HEK293 (cell line): ENCODE results near the gene GALNTL6.

Source experiments
- CTCF ChIA-PET: fragments of 350-600 bp; formaldehyde crosslinking; extraction: SDS; loops from one replicate; lab custom pipeline; 2021; ENCODE audit warnings: antibody characterized with exemption; lab: Yijun Ruan, JAX
- POLR2A ChIA-PET: fragments of 300-600 bp; formaldehyde crosslinking; extraction: SDS; loops from one replicate; lab custom pipeline; 2020; ENCODE audit warnings: antibody characterized with exemption, inconsistent platforms; lab: Yijun Ruan, JAX
- H3K27ac ChIP-seq: fragments of 200-500 bp; sonication (Bioruptor generic); 2 replicates; pipeline ENCODE4 v1.5.1; 2014; ENCODE audit warnings: low read depth, low read length, control low read depth, inconsistent platforms; ENCODE audit errors: extremely low read depth
- H3K36me3 ChIP-seq, 2 experiments: fragments of 200-500 bp in 1 of 2; sonication (Bioruptor generic) in 1 of 2; 1 replicate in 1 of 2; 2 replicates in 1 of 2; pipeline ENCODE4 v1.5.1; 2014 to 2017; ENCODE audit warnings: inconsistent platforms in 2 of 2, low read length in 2 of 2; ENCODE audit not compliant: control insufficient read depth in 2 of 2, insufficient read depth in 1 of 2
- H3K4me1 ChIP-seq: fragments of 200-500 bp; sonication (Bioruptor generic); 2 replicates; pipeline ENCODE4 v1.5.1; 2014; ENCODE audit warnings: mild to moderate bottlenecking, low read length, inconsistent platforms; ENCODE audit not compliant: control insufficient read depth, insufficient read depth
- H3K4me3 ChIP-seq: 2 replicates; pipeline ENCODE4 v1.5.1; 2011; ENCODE audit warnings: low read depth, mild to moderate bottlenecking, control low read depth, low read length, moderate library complexity
- H3K9me3 ChIP-seq: fragments of 200-500 bp; sonication (Bioruptor generic); 2 replicates; pipeline ENCODE4 v1.5.1; 2014; ENCODE audit warnings: low read depth, low read length, inconsistent platforms; ENCODE audit not compliant: control insufficient read depth, insufficient read depth
- ATF2 ChIP-seq: fragments of 450-650 bp; formaldehyde crosslinking; IDR thresholded peaks from 2 replicates; pipeline ENCODE4 v1.5.1; 2016; ENCODE audit warnings: missing biosample characterization, missing genetic modification characterization, low read depth
- BCL11A ChIP-seq: fragments of 450-650 bp; formaldehyde crosslinking; IDR thresholded peaks from 2 replicates; pipeline ENCODE4 v1.5.1; 2016; ENCODE audit warnings: low read depth, missing biosample characterization, missing genetic modification characterization
- GLIS1 ChIP-seq: fragments of 450-650 bp; formaldehyde crosslinking; IDR thresholded peaks from 2 replicates; pipeline ENCODE4 v1.5.1; 2016; ENCODE audit warnings: missing biosample characterization, missing genetic modification characterization
- HIC1 ChIP-seq: fragments of 450-650 bp; formaldehyde crosslinking; IDR thresholded peaks from 2 replicates; pipeline ENCODE4 v1.5.1; 2016; ENCODE audit warnings: missing biosample characterization, missing genetic modification characterization
- KLF1 ChIP-seq: fragments of 450-650 bp; formaldehyde crosslinking; IDR thresholded peaks from 2 replicates; pipeline ENCODE4 v1.5.1; 2016; ENCODE audit warnings: missing biosample characterization, missing genetic modification characterization
- KLF9 ChIP-seq: fragments of 450-650 bp; formaldehyde crosslinking; IDR thresholded peaks from 2 replicates; pipeline ENCODE4 v1.5.1; 2016; ENCODE audit warnings: missing biosample characterization, missing genetic modification characterization, low read depth
- OSR2 ChIP-seq: fragments of 450-650 bp; formaldehyde crosslinking; IDR thresholded peaks from 2 replicates; pipeline ENCODE4 v1.5.1; 2016; ENCODE audit warnings: missing biosample characterization, missing genetic modification characterization
- SP7 ChIP-seq: fragments of 450-650 bp; formaldehyde crosslinking; IDR thresholded peaks from 2 replicates; pipeline ENCODE4 v1.5.1; 2016; ENCODE audit warnings: missing biosample characterization, missing genetic modification characterization
- ZBTB11 ChIP-seq: fragments of 450-650 bp; formaldehyde crosslinking; conservative IDR thresholded peaks from 2 replicates; pipeline ENCODE4 v1.5.1; 2016; ENCODE audit warnings: low read depth, missing biosample characterization, missing genetic modification characterization
- ZFP37 ChIP-seq: fragments of 450-650 bp; formaldehyde crosslinking; IDR thresholded peaks from 2 replicates; pipeline ENCODE4 v1.5.1; 2016; ENCODE audit warnings: missing biosample characterization, missing genetic modification characterization
- ZNF155 ChIP-seq: fragments of 450-650 bp; formaldehyde crosslinking; IDR thresholded peaks from 2 replicates; pipeline ENCODE4 v1.5.1; 2016; ENCODE audit warnings: missing biosample characterization, missing genetic modification characterization
- ZNF223 ChIP-seq: fragments of 450-650 bp; formaldehyde crosslinking; IDR thresholded peaks from 2 replicates; pipeline ENCODE4 v1.5.1; 2016; ENCODE audit warnings: missing biosample characterization, missing genetic modification characterization
- ZNF239 ChIP-seq: fragments of 450-650 bp; formaldehyde crosslinking; IDR thresholded peaks from 2 replicates; pipeline ENCODE4 v1.5.1; 2016; ENCODE audit warnings: missing biosample characterization, missing genetic modification characterization
- ZNF248 ChIP-seq: fragments of 450-650 bp; formaldehyde crosslinking; IDR thresholded peaks from 2 replicates; pipeline ENCODE4 v1.5.1; 2017; ENCODE audit warnings: missing biosample characterization, missing genetic modification characterization
- ZNF266 ChIP-seq: fragments of 450-650 bp; formaldehyde crosslinking; IDR thresholded peaks from 2 replicates; pipeline ENCODE4 v1.5.1; 2016; ENCODE audit warnings: missing biosample characterization, missing genetic modification characterization, low read depth
- ZNF324 ChIP-seq: fragments of 450-650 bp; formaldehyde crosslinking; IDR thresholded peaks from 2 replicates; pipeline ENCODE4 v1.5.1; 2016; ENCODE audit warnings: missing biosample characterization, missing genetic modification characterization
- ZNF391 ChIP-seq: fragments of 450-650 bp; formaldehyde crosslinking; IDR thresholded peaks from 2 replicates; pipeline ENCODE4 v1.5.1; 2016; ENCODE audit warnings: low read depth, missing biosample characterization, missing genetic modification characterization, borderline replicate concordance
- ZNF404 ChIP-seq: fragments of 450-650 bp; formaldehyde crosslinking; IDR thresholded peaks from 2 replicates; pipeline ENCODE4 v1.5.1; 2017; ENCODE audit warnings: missing biosample characterization, missing genetic modification characterization
- ZNF473 ChIP-seq: fragments of 450-650 bp; formaldehyde crosslinking; IDR thresholded peaks from 2 replicates; pipeline ENCODE4 v1.5.1; 2017; ENCODE audit warnings: missing biosample characterization, missing genetic modification characterization
- ZNF529 ChIP-seq: fragments of 450-650 bp; formaldehyde crosslinking; IDR thresholded peaks from 2 replicates; pipeline ENCODE4 v1.5.1; 2017; ENCODE audit warnings: missing genetic modification characterization, missing biosample characterization; ENCODE audit not compliant: insufficient replicate concordance
- ZNF560 ChIP-seq: fragments of 450-650 bp; formaldehyde crosslinking; IDR thresholded peaks from 2 replicates; pipeline ENCODE4 v1.5.1; 2017; ENCODE audit warnings: missing biosample characterization, missing genetic modification characterization, borderline replicate concordance
- ZNF585B ChIP-seq: fragments of 450-650 bp; formaldehyde crosslinking; IDR thresholded peaks from 2 replicates; pipeline ENCODE4 v1.5.1; 2016; ENCODE audit warnings: missing biosample characterization, missing genetic modification characterization
- ZNF596 ChIP-seq: fragments of 450-650 bp; IDR thresholded peaks from 2 replicates; pipeline ENCODE4 v1.5.0; 2018; ENCODE audit warnings: missing biosample characterization, mild to moderate bottlenecking, missing genetic modification characterization, moderate library complexity
- ZNF629 ChIP-seq: fragments of 450-650 bp; formaldehyde crosslinking; IDR thresholded peaks from 2 replicates; pipeline ENCODE4 v1.5.1; 2017; ENCODE audit warnings: missing biosample characterization, missing genetic modification characterization
- ZNF768 ChIP-seq: fragments of 450-650 bp; formaldehyde crosslinking; IDR thresholded peaks from 2 replicates; pipeline ENCODE4 v1.5.1; 2018; ENCODE audit warnings: missing biosample characterization, mild to moderate bottlenecking, missing genetic modification characterization
- ZNF776 ChIP-seq: fragments of 450-650 bp; formaldehyde crosslinking; IDR thresholded peaks from 2 replicates; pipeline ENCODE4 v1.5.0; 2017; ENCODE audit warnings: missing biosample characterization, missing genetic modification characterization, borderline replicate concordance
- TF ChIP-seq, protein P1 (sequence below): fragments of 450-650 bp; formaldehyde crosslinking; IDR thresholded peaks from 2 replicates; pipeline ENCODE4 v1.5.1; 2016; ENCODE audit warnings: missing biosample characterization, missing genetic modification characterization, borderline replicate concordance

Gene GALNTL6

DNA sequence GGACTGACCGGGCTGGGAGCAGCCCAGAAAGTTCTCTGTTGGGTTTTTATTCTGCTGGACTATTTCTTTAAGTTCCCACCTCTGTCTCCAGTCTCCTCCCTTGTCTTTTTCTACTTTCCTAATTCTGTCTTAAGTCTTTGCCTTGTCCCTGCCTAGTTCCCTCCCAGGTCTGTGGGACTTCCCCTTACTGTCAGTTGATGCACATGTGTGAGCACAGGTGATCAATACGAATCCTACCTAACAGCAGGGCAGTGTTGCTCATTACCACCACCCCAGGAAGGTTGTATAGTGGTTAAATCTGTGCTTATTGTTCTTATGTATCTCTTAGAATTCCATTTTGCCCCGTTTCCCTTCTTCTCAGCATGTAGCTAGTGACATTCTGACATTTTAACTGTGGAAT is 62.1 kb downstream of the GALNTL6 start:
- Histone ChIP-seq H3K36me3 (no peaks in the 10 kb centered on the region), H3K4me3 (no peak overlapping the region), H3K27ac (no peak overlapping the region), H3K4me1 (no peaks in the 10 kb centered on the region), H3K9me3 (no peaks in the 10 kb centered on the region)
- ChIA-PET POLR2A (no interaction called here), CTCF (no interaction called here)
- TF ChIP-seq ZNF776 (tag by site-specific recombination) = no peak
- TF ChIP-seq BCL11A (tag by site-specific recombination) = no peak
- TF ChIP-seq OSR2 (tag by site-specific recombination) = no peak
- TF ChIP-seq KLF1 (tag by site-specific recombination) = no peak
- TF ChIP-seq ZNF404 (tag by site-specific recombination) = no peak
- no peak for TF ChIP-seq ZNF155
- TF ChIP-seq, protein P1, sequence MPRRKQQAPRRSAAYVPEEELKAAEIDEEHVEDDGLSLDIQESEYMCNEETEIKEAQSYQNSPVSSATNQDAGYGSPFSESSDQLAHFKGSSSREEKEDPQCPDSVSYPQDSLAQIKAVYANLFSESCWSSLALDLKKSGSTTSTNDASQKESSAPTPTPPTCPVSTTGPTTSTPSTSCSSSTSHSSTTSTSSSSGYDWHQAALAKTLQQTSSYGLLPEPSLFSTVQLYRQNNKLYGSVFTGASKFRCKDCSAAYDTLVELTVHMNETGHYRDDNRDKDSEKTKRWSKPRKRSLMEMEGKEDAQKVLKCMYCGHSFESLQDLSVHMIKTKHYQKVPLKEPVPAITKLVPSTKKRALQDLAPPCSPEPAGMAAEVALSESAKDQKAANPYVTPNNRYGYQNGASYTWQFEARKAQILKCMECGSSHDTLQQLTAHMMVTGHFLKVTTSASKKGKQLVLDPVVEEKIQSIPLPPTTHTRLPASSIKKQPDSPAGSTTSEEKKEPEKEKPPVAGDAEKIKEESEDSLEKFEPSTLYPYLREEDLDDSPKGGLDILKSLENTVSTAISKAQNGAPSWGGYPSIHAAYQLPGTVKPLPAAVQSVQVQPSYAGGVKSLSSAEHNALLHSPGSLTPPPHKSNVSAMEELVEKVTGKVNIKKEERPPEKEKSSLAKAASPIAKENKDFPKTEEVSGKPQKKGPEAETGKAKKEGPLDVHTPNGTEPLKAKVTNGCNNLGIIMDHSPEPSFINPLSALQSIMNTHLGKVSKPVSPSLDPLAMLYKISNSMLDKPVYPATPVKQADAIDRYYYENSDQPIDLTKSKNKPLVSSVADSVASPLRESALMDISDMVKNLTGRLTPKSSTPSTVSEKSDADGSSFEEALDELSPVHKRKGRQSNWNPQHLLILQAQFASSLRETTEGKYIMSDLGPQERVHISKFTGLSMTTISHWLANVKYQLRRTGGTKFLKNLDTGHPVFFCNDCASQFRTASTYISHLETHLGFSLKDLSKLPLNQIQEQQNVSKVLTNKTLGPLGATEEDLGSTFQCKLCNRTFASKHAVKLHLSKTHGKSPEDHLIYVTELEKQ (tag by site-specific recombination) = no peak
- no peak for TF ChIP-seq SP7 (tag by site-specific recombination)
- TF ChIP-seq ZNF248 (tag by site-specific recombination) = no peak
- TF ChIP-seq ZNF768 = no peak
- no peak for TF ChIP-seq ZNF629 (tag by site-specific recombination)
- no peak for TF ChIP-seq ZNF266 (tag by site-specific recombination)
- TF ChIP-seq HIC1 (tag by site-specific recombination) = no peak
- TF ChIP-seq ZNF324 (tag by site-specific recombination) = no peak
- TF ChIP-seq ZFP37 (tag by site-specific recombination) = no peak

- H3K4me1 ChIP-seq = no peaks in the 10 kb centered on the region
- ChIA-PET POLR2A (no interaction called here), CTCF (no interaction called here)
- no peaks in the 10 kb centered on the region for H3K36me3 ChIP-seq
- H3K9me3 ChIP-seq = no peaks in the 10 kb centered on the region
- TF ChIP-seq ZNF223 = no peak
- TF ChIP-seq ZNF391 = no peak
- no peak for TF ChIP-seq ZNF248 (tag by site-specific recombination)
- no peak for TF ChIP-seq GLIS1 (tag by site-specific recombination)
- TF ChIP-seq KLF9 (tag by site-specific recombination) = no peak
- TF ChIP-seq ZNF529 (tag by site-specific recombination) = no peak
- TF ChIP-seq ZNF560 (tag by site-specific recombination) = no peak
- no peak for TF ChIP-seq ZNF239
- TF ChIP-seq ZNF473 = no peak
- no peak for TF ChIP-seq ATF2
- TF ChIP-seq ZNF596 (tag by site-specific recombination) = no peak
- TF ChIP-seq ZNF585B = no peak
- TF ChIP-seq ZFP37 (tag by site-specific recombination) = no peak
- no peak for TF ChIP-seq ZBTB11 (tag by site-specific recombination)
- no peak overlapping the region for H3K27ac ChIP-seq
- H3K4me3 ChIP-seq = no peak overlapping the region
These were observed 63.4 kb downstream of the GALNTL6 start for GRCh38 chr4:171876636-171877035.
